GM12872 (cell line): Measurements from ENCODE around the gene HNRNPM.

Source experiments
- CTCF ChIP-seq: IDR thresholded peaks from 3 replicates; pipeline ENCODE4 v1.5.1; 2011; ENCODE audit warnings: low read depth, mild to moderate bottlenecking, low read length, moderate library complexity; ENCODE audit not compliant: insufficient read depth

Gene HNRNPM

GRCh38 chr19:8452446-8453123, 7.8 kb downstream of the HNRNPM start:
- no peak for TF ChIP-seq CTCF

GRCh38 chr19:8453616-8454015, 8.8 kb downstream of the HNRNPM start:
- no peak for TF ChIP-seq CTCF

DNA sequence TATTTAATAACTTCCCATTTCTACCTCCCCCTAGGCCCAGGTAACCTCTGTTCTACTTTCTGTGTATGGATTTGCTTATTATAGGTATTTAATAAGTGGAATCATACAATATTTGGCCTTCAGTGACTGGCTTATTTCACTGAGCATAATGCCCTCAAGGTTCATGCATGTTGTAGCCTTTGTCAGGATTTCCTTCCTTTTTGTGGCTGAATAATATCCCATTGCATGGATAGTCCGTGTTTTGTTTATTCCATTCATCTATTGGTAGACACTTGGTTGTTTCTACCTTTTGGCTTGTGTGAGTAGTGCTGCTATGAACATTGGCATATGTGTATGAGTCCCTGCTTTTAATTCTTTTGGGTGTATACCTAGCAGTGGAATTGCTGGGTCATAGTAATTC, 9.4 kb downstream of the HNRNPM start:
- TF ChIP-seq CTCF = no peak

DNA sequence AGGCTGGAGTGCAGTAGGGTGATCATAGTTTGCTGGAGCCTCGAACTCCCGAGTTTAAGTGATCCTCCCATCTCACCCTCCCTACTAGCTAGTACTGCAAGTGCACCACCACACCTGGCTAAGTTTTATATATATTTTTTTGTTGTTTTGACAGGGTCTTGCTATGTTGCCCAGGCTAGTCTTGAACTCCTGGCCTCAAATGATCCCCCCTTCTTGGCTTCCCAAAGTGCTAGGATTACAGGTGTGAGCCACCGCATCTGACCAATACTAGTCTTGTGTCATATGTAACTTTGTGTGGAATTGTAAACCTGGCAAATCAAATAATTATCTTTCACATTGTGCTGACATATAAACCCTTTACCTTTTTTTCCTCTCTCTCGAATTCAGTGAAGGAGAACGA, 10.2 kb downstream of the HNRNPM start:
- TF ChIP-seq CTCF = no peak

GRCh38 chr19:8456064-8456463, 11.3 kb downstream of the HNRNPM start:
- no peak for TF ChIP-seq CTCF

GRCh38 chr19:8457209-8457608, 12.4 kb downstream of the HNRNPM start:
- no peak for TF ChIP-seq CTCF

DNA sequence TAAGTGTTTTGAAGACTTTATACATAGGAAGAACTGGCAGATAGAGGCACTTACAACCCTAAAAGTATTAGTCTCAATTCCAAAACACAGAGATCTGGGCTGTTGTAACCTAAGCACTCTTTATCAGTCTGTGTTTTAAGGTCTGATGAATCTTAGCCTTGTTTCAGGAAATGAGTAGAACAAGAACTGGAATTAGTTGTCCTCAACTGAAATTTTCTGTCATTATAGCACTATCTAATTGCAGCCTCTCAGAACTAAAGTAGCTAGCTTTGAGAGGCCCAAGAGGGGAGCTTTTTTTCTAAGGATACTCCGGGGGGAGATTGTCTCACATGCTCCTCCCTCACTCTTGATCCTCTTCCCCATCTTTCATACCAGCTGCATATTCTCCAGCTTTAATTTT, 13.1 kb downstream of the HNRNPM start:
- TF ChIP-seq CTCF = no peak
